Stimulated activated CD4-positive, alpha-beta T cell treated with anti-CD3 and anti-CD28 coated beads, TNF-alpha, amount 100 ng/mL, for 4 hours (primary cell): ENCODE measurements around the gene TMPRSS5.
"Not testable (repeated sequence)": the region's sequence is repeated elsewhere in the genome, so short reads cannot be mapped to it uniquely, and the experiment has no call there.

Experiments
- DNase-seq, 3 experiments: peaks; one replicate each; pipeline ENCODE4 v3.0.0-alpha.2; 2020; ENCODE audit warnings: low read depth in 3 of 3

TMPRSS5 gene

GRCh38 chr11:113697756-113698407 is 8.2 kb downstream of the TMPRSS5 start:
- no peak for DNase-seq

- DNase-seq: no peak
Measured at GRCh38 chr11:113697111-113697510, 9.0 kb downstream of the TMPRSS5 start.

GRCh38 chr11:113695207-113695606 is 10.9 kb downstream of the TMPRSS5 start:
- DNase-seq: no peak

GRCh38 chr11:113694390-113694789 is 11.7 kb downstream of the TMPRSS5 start:
- DNase-seq: no peak

GRCh38 chr11:113693030-113693429 is 13.1 kb downstream of the TMPRSS5 start:
- DNase-seq: no peak

- DNase-seq: no peak
Measured at GRCh38 chr11:113690619-113691569, 15.2 kb downstream of the TMPRSS5 start.

- no peak for DNase-seq
Measured at GRCh38 chr11:113689768-113690618, 16.1 kb downstream of the TMPRSS5 start.

- DNase-seq: no peak
Measured at GRCh38 chr11:113685654-113686359, 20.3 kb downstream of the TMPRSS5 start.

GRCh38 chr11:113684496-113684895 is 21.6 kb downstream of the TMPRSS5 start:
- DNase-seq: no peak

- DNase-seq: no peak
Measured at GRCh38 chr11:113683481-113684046, 22.5 kb downstream of the TMPRSS5 start.

GRCh38 chr11:113681711-113682413 is 24.2 kb downstream of the TMPRSS5 start:
- DNase-seq: no peak

- DNase-seq: no peak
Measured at GRCh38 chr11:113681282-113681681, 24.8 kb downstream of the TMPRSS5 start.

- DNase-seq: no peak
Measured at GRCh38 chr11:113677685-113678084, 28.4 kb downstream of the TMPRSS5 start.

- no peak for DNase-seq
Measured at GRCh38 chr11:113675565-113675964, 30.5 kb downstream of the TMPRSS5 start.

- DNase-seq: no peak
Measured at GRCh38 chr11:113675003-113675561, 31.0 kb downstream of the TMPRSS5 start.

- no peak for DNase-seq
Measured at GRCh38 chr11:113674397-113674685, 31.8 kb downstream of the TMPRSS5 start.

- DNase-seq: no peak
Measured at GRCh38 chr11:113673550-113674396, 32.3 kb downstream of the TMPRSS5 start.

- DNase-seq: not testable (repeated sequence)
Measured at GRCh38 chr11:113671914-113672313, 34.2 kb downstream of the TMPRSS5 start.

GRCh38 chr11:113670831-113671215 is 35.3 kb downstream of the TMPRSS5 start:
- no peak for DNase-seq
